A673 (cell line): ENCODE results near the gene THOC5. TPM values are rescaled to one million over a fixed set of nuclear protein-coding genes. Genes with fewer than 3 reads are reported as not detected.

Experiments
- BruUV-seq: library from RNA; stranded (reverse); fragments of 400-500 nt; replicated peaks from 2 replicates; lab custom pipeline; 2021; lab: Mats Ljungman, UMichigan
- CTCF ChIA-PET: fragments of 300-600 bp; sonication (Branson Sonifier 250); formaldehyde crosslinking; loops from one replicate; lab custom pipeline; 2022; ENCODE audit warnings: antibody characterized with exemption; lab: Charles Lee
- POLR2A ChIA-PET: fragments of 300-600 bp; sonication (Branson Sonifier 250); formaldehyde crosslinking; loops from one replicate; lab custom pipeline; 2022; ENCODE audit warnings: antibody characterized with exemption; ENCODE audit not compliant: low non-redundant PET; lab: Charles Lee
- DNase-seq: peaks from one replicate; pipeline ENCODE4 v3.0.0-alpha.2; 2015; ENCODE audit warnings: low spot score
- H3K27ac ChIP-seq: fragments of 200-600 bp; sonication (generic); 2 replicates; pipeline ENCODE4 v1.5.1; 2016; ENCODE audit warnings: mixed run types, low read depth, mild to moderate bottlenecking, mixed read lengths, antibody characterized with exemption, low read length; ENCODE audit not compliant: poor library complexity, severe bottlenecking
- H3K27me3 ChIP-seq: fragments of 200-600 bp; sonication (generic); replicated peaks from 2 replicates; pipeline ENCODE4 v1.6.1; 2017; ENCODE audit warnings: mixed run types, low read depth, mild to moderate bottlenecking, mixed read lengths, antibody characterized with exemption, low read length; ENCODE audit not compliant: insufficient read depth, poor library complexity
- H3K36me3 ChIP-seq: fragments of 200-600 bp; sonication (generic); 2 replicates; pipeline ENCODE4 v1.6.1; 2016; ENCODE audit warnings: mixed run types, mild to moderate bottlenecking, mixed read lengths, antibody characterized with exemption, low read length; ENCODE audit not compliant: insufficient read depth, poor library complexity, severe bottlenecking
- H3K4me1 ChIP-seq: fragments of 200-600 bp; sonication (generic); 2 replicates; pipeline ENCODE4 v1.6.1; 2017; ENCODE audit warnings: mixed run types, mild to moderate bottlenecking, mixed read lengths, antibody characterized with exemption, low read length; ENCODE audit not compliant: insufficient read depth, poor library complexity, severe bottlenecking
- H3K4me3 ChIP-seq: fragments of 200-600 bp; sonication (generic); 2 replicates; pipeline ENCODE4 v1.5.1; 2016; ENCODE audit warnings: low read depth, mixed run types, mild to moderate bottlenecking, mixed read lengths, low read length; ENCODE audit not compliant: poor library complexity, severe bottlenecking
- H3K9me3 ChIP-seq: fragments of 200-600 bp; sonication (generic); 2 replicates; pipeline ENCODE4 v1.6.1; 2016; ENCODE audit warnings: mixed run types, low read depth, mild to moderate bottlenecking, mixed read lengths, antibody characterized with exemption, low read length; ENCODE audit not compliant: poor library complexity, severe bottlenecking
- EZH2 ChIP-seq: fragments of 200-600 bp; sonication (generic); IDR thresholded peaks from 2 replicates; pipeline ENCODE4 v1.6.1; 2017; ENCODE audit warnings: borderline replicate concordance, low read depth, mild to moderate bottlenecking, mixed read lengths, antibody characterized with exemption, low read length; ENCODE audit not compliant: poor library complexity, severe bottlenecking
- intact Hi-C: fragments of 100-400 bp; cut with micrococcal nuclease; formaldehyde crosslinking; loops from one replicate; pipeline ENCODE4 v1.10.0; 2022; ENCODE audit not compliant: unreplicated experiment
- total RNA-seq: library from RNA; stranded (reverse); gene quantifications from 2 replicates; pipeline ENCODE4 v1.2.3, GENCODE V29; 2021
- TF ChIP-seq, protein P1 (sequence below): fragments of 300-800, 200-600 bp; sonication (generic); conservative IDR thresholded peaks from 2 replicates; pipeline ENCODE4 v1.5.1; 2017; ENCODE audit warnings: low read depth, mild to moderate bottlenecking, antibody characterized with exemption, low read length, moderate library complexity, mixed read lengths

Gene THOC5
- total RNA-seq, 1 experiment from 2014 or later: 101 TPM

DNA sequence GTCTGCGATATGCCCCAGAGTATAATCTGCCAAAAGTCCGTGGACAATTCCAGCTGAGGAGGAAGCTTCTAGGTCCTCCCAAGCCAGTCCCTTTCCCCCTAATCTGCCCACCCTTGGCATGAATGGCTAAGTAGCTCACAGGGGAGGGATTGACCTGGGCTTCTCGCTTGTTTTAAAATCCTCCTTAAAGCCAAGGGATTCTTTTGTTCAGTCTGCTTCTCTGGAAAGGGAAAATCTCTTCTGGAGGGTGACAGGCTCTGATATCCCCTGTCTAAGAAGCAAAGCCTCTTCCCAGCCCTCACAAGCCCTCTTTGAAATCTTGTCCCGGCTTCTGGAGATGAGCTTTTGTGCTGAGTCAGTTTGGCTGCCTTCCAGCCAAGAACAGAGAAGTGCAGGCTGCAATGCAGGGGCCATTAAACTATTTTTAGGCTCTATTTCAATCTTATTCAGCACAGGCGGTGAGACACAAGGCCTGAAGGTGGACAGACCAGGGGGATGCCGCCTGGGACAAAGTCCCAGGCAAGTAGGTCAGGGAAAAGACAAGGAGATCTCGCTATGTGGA is 49.7 kb downstream of the THOC5 start:
- no peaks in the 10 kb centered on the region for H3K27me3 ChIP-seq
- BruUV-seq: no TSS peak
- ChIA-PET CTCF (interaction anchor here (1.0 kb wide), 1 partner anchor 108 kb away, joined by 3 read pairs; no protein-coding TSS in a partner anchor), POLR2A (no interaction called here)
- H3K36me3 ChIP-seq: peaks cover 25% of the 10 kb centered on the region
- H3K27ac ChIP-seq: peak overlapping the region; percentile 80
- no peaks in the 10 kb centered on the region for H3K9me3 ChIP-seq
- DNase-seq: peak; percentile 84
- no peak overlapping the region for H3K4me3 ChIP-seq
- peaks cover 12% of the 10 kb centered on the region for H3K4me1 ChIP-seq
- TF ChIP-seq, protein P1, sequence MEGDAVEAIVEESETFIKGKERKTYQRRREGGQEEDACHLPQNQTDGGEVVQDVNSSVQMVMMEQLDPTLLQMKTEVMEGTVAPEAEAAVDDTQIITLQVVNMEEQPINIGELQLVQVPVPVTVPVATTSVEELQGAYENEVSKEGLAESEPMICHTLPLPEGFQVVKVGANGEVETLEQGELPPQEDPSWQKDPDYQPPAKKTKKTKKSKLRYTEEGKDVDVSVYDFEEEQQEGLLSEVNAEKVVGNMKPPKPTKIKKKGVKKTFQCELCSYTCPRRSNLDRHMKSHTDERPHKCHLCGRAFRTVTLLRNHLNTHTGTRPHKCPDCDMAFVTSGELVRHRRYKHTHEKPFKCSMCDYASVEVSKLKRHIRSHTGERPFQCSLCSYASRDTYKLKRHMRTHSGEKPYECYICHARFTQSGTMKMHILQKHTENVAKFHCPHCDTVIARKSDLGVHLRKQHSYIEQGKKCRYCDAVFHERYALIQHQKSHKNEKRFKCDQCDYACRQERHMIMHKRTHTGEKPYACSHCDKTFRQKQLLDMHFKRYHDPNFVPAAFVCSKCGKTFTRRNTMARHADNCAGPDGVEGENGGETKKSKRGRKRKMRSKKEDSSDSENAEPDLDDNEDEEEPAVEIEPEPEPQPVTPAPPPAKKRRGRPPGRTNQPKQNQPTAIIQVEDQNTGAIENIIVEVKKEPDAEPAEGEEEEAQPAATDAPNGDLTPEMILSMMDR: no peak
- TF ChIP-seq EZH2: no peak
- intact Hi-C loops: loop anchor here (10.0 kb wide), 1 partner anchor 109 kb away; no protein-coding TSS in a partner anchor

DNA sequence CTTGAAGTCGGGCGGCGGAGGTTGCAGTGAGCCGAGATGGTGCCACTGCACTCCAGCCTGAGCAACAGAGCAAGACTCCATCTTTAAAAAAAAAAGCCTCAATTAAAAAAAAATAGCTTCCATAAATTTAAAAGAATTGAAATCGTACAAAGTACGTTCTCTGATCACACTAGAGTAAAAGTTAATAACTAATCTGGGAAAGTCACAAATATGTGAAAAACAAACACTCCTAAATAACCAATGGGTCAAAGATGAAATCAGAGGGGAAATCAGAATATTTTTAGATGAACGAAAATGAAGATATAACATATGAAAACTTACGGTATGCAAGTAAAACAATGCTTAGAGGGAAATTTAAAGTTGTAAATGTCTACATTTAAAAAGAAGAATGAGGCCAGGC is 53.7 kb downstream of the THOC5 start:
- Histone ChIP-seq H3K9me3 (no peaks in the 10 kb centered on the region), H3K27me3 (no peaks in the 10 kb centered on the region), H3K4me3 (no peak overlapping the region), H3K4me1 (peaks cover 12% of the 10 kb centered on the region), H3K36me3 (no peaks in the 10 kb centered on the region), H3K27ac (no peak overlapping the region)
- ChIA-PET POLR2A (no interaction called here), CTCF (no interaction called here)
- intact Hi-C loops: loop anchor here (10.0 kb wide), 1 partner anchor 105 kb away; no protein-coding TSS in a partner anchor
- DNase-seq: no peak
- no TSS peak for BruUV-seq
- TF ChIP-seq, protein P1: no peak
- no peak for TF ChIP-seq EZH2

DNA sequence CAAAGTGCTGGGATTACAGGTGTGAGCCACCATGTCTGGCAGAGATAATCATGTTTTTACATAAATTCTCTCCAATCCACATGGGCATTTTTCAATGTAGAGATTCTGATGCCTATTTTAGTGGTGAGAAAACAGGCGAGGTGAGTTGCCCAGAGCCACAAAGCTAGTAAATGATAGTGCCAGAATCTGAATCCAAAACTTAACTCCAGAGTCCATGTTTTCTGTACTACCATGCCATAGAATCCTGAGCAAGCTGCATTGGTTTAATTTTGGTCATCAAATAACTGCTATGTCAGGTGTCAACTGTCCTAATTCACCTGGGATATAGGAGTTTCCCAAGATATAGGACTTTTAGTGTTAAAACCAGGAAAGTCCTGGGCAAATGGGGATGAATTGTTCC is 59.9 kb downstream of the THOC5 start:
- ChIA-PET POLR2A (no interaction called here), CTCF (no interaction called here)
- DNase-seq: no peak
- H3K27ac ChIP-seq: no peak overlapping the region
- H3K36me3 ChIP-seq: no peaks in the 10 kb centered on the region
- no peaks in the 10 kb centered on the region for H3K4me1 ChIP-seq
- H3K9me3 ChIP-seq: no peaks in the 10 kb centered on the region
- BruUV-seq: no TSS peak
- no peak overlapping the region for H3K4me3 ChIP-seq
- intact Hi-C loops: no loop called here
- H3K27me3 ChIP-seq: no peaks in the 10 kb centered on the region
- TF ChIP-seq, protein P1: no peak
- TF ChIP-seq EZH2: no peak
